HL-60 (cell line): ENCODE data around the gene FASN.

Experiments
- DNase-seq, 2 experiments: peaks; one replicate each; pipeline ENCODE4 v3.0.0-alpha.2; 2010 to 2020; ENCODE audit warnings: low read depth in 1 of 2, low spot score in 1 of 2
- H3K27ac ChIP-seq: fragments of 250-450 bp; sonication (Bioruptor Pico); replicated peaks from 2 replicates; pipeline ENCODE4 v1.5.1; 2020; ENCODE audit warnings: mild to moderate bottlenecking, moderate library complexity
- H3K27me3 ChIP-seq: fragments of 250-450 bp; sonication (Bioruptor Pico); 2 replicates; pipeline ENCODE4 v1.5.1; 2021; ENCODE audit warnings: mild to moderate bottlenecking, moderate library complexity; ENCODE audit not compliant: insufficient read depth, poor library complexity, severe bottlenecking
- H3K4me3 ChIP-seq: replicated peaks from 2 replicates; pipeline ENCODE4 v1.5.1; 2011; ENCODE audit warnings: mild to moderate bottlenecking, control low read depth, low read length; ENCODE audit not compliant: insufficient read depth
- CTCF ChIP-seq: IDR thresholded peaks from one replicate; pipeline ENCODE4 v1.5.1; 2011; ENCODE audit warnings: low read length, control low read depth, inconsistent platforms; ENCODE audit not compliant: insufficient read depth
- GABPA ChIP-seq: IDR thresholded peaks from 2 replicates; pipeline ENCODE4 v1.6.1; 2012; ENCODE audit warnings: low read depth
- POLR2AphosphoS5 ChIP-seq: IDR thresholded peaks from 2 replicates; pipeline ENCODE4 v1.6.1; 2012; ENCODE audit warnings: low read depth
- REST ChIP-seq: IDR thresholded peaks from 2 replicates; pipeline ENCODE4 v1.6.1; 2012; ENCODE audit warnings: low read depth; ENCODE audit not compliant: insufficient replicate concordance
- SPI1 ChIP-seq: IDR thresholded peaks from 2 replicates; pipeline ENCODE4 v1.6.1; 2012; ENCODE audit warnings: low read depth, mild to moderate bottlenecking, borderline replicate concordance

The FASN gene

GRCh38 chr17:82043507-82043906 lies 54.5 kb downstream of the FASN start:
- no peak overlapping the region for H3K4me3 ChIP-seq
- TF ChIP-seq GABPA, result no peak
- no peak for TF ChIP-seq SPI1
- no peak for TF ChIP-seq POLR2AphosphoS5
- TF ChIP-seq CTCF, result no peak
- TF ChIP-seq REST, result no peak
- H3K27ac ChIP-seq, result no peak overlapping the region
- no peaks in the 10 kb centered on the region for H3K27me3 ChIP-seq
- no peak for DNase-seq

- Histone ChIP-seq H3K27ac (no peak overlapping the region), H3K4me3 (no peak overlapping the region), H3K27me3 (no peaks in the 10 kb centered on the region)
- DNase-seq, result no peak
- no peak for TF ChIP-seq SPI1
These were observed 55.4 kb downstream of the FASN start for GRCh38 chr17:82042649-82043048.

- Histone ChIP-seq H3K27me3 (no peaks in the 10 kb centered on the region), H3K27ac (no peak overlapping the region), H3K4me3 (no peak overlapping the region)
- no peak for TF ChIP-seq CTCF
- TF ChIP-seq POLR2AphosphoS5, result no peak
- TF ChIP-seq GABPA, result no peak
- no peak for TF ChIP-seq REST
- TF ChIP-seq SPI1, result no peak
- no peak for DNase-seq
These were observed 56.8 kb downstream of the FASN start for GRCh38 chr17:82041144-82041814.

GRCh38 chr17:82039695-82040299 lies 58.2 kb downstream of the FASN start:
- TF ChIP-seq SPI1 (no peak), REST (no peak), POLR2AphosphoS5 (no peak), CTCF (no peak), GABPA (no peak)
- Histone ChIP-seq H3K27me3 (no peaks in the 10 kb centered on the region), H3K27ac (no peak overlapping the region), H3K4me3 (no peak overlapping the region)
- DNase-seq, result no peak
